GM12872 (cell line): ENCODE results near the gene GRIP1.

Experiments used
- CTCF ChIP-seq: IDR thresholded peaks from 3 replicates; pipeline ENCODE4 v1.5.1; 2011; ENCODE audit warnings: low read depth, mild to moderate bottlenecking, low read length, moderate library complexity; ENCODE audit not compliant: insufficient read depth

GRIP1 gene

GRCh38 chr12:66331016-66331415, 347.9 kb downstream of the GRIP1 start:
- TF ChIP-seq CTCF: no peak

DNA sequence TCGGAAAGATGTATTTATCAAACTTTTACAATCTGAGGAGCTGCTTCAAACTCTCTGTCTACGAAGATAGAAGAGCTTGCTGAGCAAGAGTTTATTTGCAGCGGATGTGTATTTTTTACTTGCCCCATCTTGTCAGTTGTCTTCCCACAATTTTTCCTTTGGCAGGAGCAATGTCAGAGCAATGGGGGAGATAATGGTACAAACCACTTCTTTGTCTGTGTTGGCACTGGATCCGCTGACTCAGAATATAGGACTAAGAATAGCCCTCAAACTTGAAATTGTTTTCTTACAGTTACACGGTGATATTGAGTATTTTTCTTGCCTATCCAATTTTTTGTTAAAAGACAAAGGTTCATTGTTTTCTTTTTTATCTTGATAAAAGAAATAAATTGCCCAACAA, 348.9 kb downstream of the GRIP1 start:
- no peak for TF ChIP-seq CTCF

DNA sequence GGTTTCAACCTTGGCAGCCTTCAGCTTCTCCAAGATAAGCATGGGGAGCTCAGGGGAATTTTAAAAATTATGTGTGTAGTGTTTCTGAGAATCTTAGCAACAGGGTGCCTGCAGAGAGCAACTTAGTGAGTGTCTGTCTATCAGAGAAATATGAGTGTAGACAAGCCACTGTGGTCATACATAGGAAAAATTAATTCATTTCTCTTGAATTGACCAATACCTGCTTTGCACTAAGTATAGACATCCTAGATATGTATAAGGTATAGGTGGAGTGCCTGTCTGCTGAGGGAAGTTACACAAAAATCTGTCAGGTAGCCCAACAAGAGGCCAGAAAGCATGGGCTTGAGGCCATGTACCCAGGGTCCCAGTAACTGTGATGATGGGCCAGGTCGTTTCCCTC, 355.9 kb downstream of the GRIP1 start:
- no peak for TF ChIP-seq CTCF

DNA sequence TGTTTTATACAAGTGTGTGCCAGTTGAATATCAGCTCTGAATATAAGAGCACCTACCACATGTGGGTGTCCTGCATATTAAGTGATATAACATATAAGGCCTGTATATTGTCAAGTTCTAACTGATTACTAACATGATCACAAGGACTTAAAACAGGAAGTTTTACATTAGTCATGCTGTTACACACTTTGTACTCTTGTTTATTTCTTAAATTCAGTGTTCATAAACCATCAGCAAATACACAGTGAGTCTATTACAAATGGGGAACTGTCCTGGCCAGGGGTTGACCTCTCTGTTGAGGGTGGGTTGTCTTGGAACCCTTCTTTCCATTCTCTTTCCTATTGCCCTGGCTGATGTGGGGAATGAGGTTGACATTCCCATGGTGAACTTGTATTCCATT, 357.4 kb downstream of the GRIP1 start:
- TF ChIP-seq CTCF: no peak

DNA sequence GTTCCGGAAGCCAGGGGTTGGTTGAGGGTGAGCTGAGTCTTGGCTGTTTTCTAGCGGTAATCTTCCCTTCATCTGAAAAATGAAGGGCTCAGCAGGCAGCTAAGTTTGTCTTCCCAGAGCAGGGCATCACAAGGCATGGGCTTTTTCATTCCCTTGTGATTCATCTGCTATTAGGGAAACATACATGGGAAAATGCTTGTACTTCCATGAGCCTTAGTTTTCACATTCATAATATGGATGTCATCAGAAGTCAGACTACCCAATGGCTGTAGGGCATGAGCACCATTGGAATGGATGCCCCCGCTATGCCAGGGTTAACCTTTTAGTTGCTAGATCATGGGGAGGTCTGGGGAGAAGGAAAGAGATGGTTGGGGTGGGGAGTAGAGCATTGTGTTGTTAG, 357.9 kb downstream of the GRIP1 start:
- no peak for TF ChIP-seq CTCF

DNA sequence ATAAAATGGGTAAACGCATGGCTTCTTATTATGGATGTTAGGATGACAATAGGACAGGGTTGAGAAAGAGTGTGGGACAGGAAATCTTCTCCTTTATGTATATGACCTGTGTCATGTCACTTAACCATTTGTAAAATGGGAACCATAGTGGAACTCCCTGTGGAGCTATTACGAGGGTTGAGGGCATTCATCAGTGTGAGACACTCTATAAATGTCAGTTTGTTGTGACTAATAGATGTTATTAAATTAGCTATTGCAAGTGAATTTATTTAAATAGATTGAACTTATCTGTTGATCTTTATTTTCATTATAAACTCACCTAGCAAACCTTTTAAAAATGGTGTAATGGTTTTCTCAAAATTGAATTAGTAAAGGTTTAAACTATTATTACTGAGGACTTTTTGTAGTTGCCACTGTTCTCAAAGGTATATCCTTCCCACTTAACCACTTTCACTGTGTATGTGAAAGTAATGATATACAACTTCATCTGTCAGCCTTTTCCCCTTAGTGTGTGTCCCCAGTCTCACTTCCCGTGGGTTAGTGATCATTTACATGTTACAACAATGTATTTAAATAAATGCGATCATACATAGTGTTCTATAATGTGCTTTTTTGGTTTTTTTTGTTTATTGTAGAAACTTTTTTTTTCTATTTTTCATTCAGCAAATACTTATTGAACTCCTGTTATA, 359.5 kb downstream of the GRIP1 start:
- TF ChIP-seq CTCF: no peak

DNA sequence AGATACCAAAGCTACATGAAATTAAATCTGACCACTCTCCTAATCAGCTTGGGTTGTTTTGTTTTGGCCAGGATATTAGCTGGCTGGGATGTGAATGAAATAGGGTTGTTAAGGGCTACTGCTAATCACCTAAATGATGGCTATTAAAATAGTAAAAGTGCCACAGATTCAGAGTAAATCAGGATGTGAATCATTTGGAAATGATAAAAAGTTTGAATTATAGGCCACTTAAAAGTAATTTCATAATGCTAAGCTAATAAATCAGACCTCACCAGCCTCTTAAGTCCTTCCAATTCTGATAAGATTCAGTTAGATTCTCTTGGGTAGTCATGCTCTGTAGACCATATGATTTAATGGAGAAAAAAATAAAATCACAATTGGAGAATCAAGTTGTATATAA, 364.6 kb downstream of the GRIP1 start:
- TF ChIP-seq CTCF: no peak

DNA sequence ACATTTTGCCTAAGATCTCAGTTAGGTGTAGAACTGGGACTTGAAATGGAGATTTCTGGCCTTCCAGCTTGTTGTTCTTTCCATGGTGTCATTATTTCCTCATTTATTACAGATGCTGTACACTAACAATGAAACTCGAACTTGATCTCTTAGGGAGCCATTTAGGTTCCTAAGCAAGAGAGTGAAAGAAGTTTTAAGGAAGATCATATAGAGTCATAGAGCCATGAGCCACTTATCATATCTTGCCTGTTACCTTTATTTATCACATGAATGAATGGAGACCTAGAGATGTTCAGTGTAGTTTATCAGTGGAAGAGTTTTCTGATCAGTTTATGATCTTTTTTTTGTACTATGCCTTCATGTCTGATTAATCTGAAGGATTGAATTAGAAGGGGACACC, 366.7 kb downstream of the GRIP1 start:
- no peak for TF ChIP-seq CTCF
